HCT116 (cell line): ENCODE data around the gene CARD14. TPM values are rescaled to one million over a fixed set of nuclear protein-coding genes. Genes with fewer than 3 reads are reported as not detected.

ENCODE experiments used
- ATAC-seq: fragments of 200-7000 bp; cut with Tn5 transposase; 2 replicates; pipeline ENCODE4 v1.9.1; 2020; ENCODE audit warnings: mild to moderate bottlenecking, moderate library complexity
- BruUV-seq: library from RNA; stranded (reverse); fragments of 400-500 nt; replicated peaks from 2 replicates; lab custom pipeline; 2021; lab: Mats Ljungman, UMichigan
- CTCF ChIA-PET: fragments of 300-600 bp; sonication (Branson Sonifier 250); formaldehyde crosslinking; loops from one replicate; lab custom pipeline; 2021; ENCODE audit warnings: antibody characterized with exemption; lab: Charles Lee
- POLR2A ChIA-PET: fragments of 300-600, 350-600 bp; sonication (Branson Sonifier 250); formaldehyde crosslinking; loops from one replicate; lab custom pipeline; 2021; ENCODE audit warnings: antibody characterized with exemption; lab: Charles Lee
- RAD21 ChIA-PET, 2 experiments: fragments of 300-600 bp; sonication (Branson Sonifier 250); formaldehyde crosslinking; loops; one replicate each; lab custom pipeline; 2023; ENCODE audit warnings: low total read pairs in 2 of 2; ENCODE audit not compliant: uncharacterized antibody in 2 of 2, unreplicated experiment in 2 of 2, low non-redundant PET in 1 of 2; lab: Charles Lee
- DNase-seq: peaks from one replicate; pipeline ENCODE4 v3.0.0-alpha.2; 2010; ENCODE audit warnings: low read depth, low spot score
- H2AFZ ChIP-seq: fragments of 200-600 bp; shearing (Covaris generic), sonication (generic); 2 replicates; pipeline ENCODE4 v1.6.1; 2017; ENCODE audit warnings: low read depth, mixed run types, mixed read lengths, antibody characterized with exemption, low read length; ENCODE audit not compliant: poor library complexity, severe bottlenecking
- H3K27ac ChIP-seq: 2 replicates; pipeline ENCODE4 v1.5.1; 2012; ENCODE audit warnings: low read depth, low read length
- H3K27me3 ChIP-seq: fragments of 200-600 bp; sonication (generic); 2 replicates; pipeline ENCODE4 v1.6.1; 2016; ENCODE audit warnings: mixed run types, low read length, mixed read lengths; ENCODE audit not compliant: insufficient read depth
- H3K36me3 ChIP-seq, 2 experiments: fragments of 200-500 bp in 1 of 2; fragments of 200-600 bp in 1 of 2; sonication (Bioruptor generic) in 1 of 2; sonication (generic) in 1 of 2; 2 replicates each; pipeline versions ENCODE4 v1.5.1 to v1.6.1; 2014 to 2016; ENCODE audit warnings: low read length in 2 of 2, inconsistent platforms in 1 of 2, mixed read lengths in 1 of 2, mixed run types in 1 of 2; ENCODE audit not compliant: insufficient read depth in 2 of 2, control insufficient read depth in 1 of 2
- H3K4me1 ChIP-seq, 2 experiments: fragments of 200-600 bp in 1 of 2; sonication (generic) in 1 of 2; 2 replicates each; pipeline versions ENCODE4 v1.5.1 to v1.6.1; 2012 to 2017; ENCODE audit warnings: low read length in 2 of 2, inconsistent platforms in 1 of 2, mild to moderate bottlenecking in 1 of 2, mixed read lengths in 1 of 2, mixed run types in 1 of 2, moderate library complexity in 1 of 2; ENCODE audit not compliant: insufficient read depth in 2 of 2, control insufficient read depth in 1 of 2
- H3K4me2 ChIP-seq: fragments of 200-600 bp; sonication (generic); 2 replicates; pipeline ENCODE4 v1.6.1; 2017; ENCODE audit warnings: mixed run types, low read length, mixed read lengths
- H3K4me3 ChIP-seq, 2 experiments: fragments of 200-600 bp in 1 of 2; sonication (generic) in 1 of 2; replicated peaks in 1 of 2; 2 replicates each; pipeline ENCODE4 v1.5.1; 2011 to 2016; ENCODE audit warnings: low read length in 2 of 2, control low read depth in 1 of 2, low read depth in 1 of 2, mild to moderate bottlenecking in 1 of 2, mixed read lengths in 1 of 2, mixed run types in 1 of 2
- H3K79me2 ChIP-seq: fragments of 200-600 bp; sonication (generic); 2 replicates; pipeline ENCODE4 v1.6.1; 2017; ENCODE audit warnings: mild to moderate bottlenecking, mixed run types, low read length, moderate library complexity, mixed read lengths; ENCODE audit not compliant: insufficient read depth
- H3K9ac ChIP-seq: fragments of 200-600 bp; sonication (generic); 2 replicates; pipeline ENCODE4 v1.6.1; 2016; ENCODE audit warnings: low read length, mixed read lengths
- H3K9me2 ChIP-seq: fragments of 200-600 bp; sonication (generic), shearing (Covaris generic); 2 replicates; pipeline ENCODE4 v1.6.1; 2017; ENCODE audit warnings: mixed run types, mild to moderate bottlenecking, moderate library complexity; ENCODE audit not compliant: insufficient read depth
- H3K9me3 ChIP-seq, 2 experiments: fragments of 200-500 bp in 1 of 2; fragments of 200-600 bp in 1 of 2; sonication (Bioruptor generic) in 1 of 2; sonication (generic) in 1 of 2; 2 replicates each; pipeline ENCODE4 v1.6.1; 2014 to 2017; ENCODE audit warnings: low read length in 2 of 2, mixed read lengths in 2 of 2, inconsistent platforms in 1 of 2, low read depth in 1 of 2, mild to moderate bottlenecking in 1 of 2, mixed run types in 1 of 2, moderate library complexity in 1 of 2; ENCODE audit not compliant: control insufficient read depth in 1 of 2, insufficient read depth in 1 of 2
- H4K20me1 ChIP-seq: fragments of 200-600 bp; sonication (generic), shearing (Covaris generic); 2 replicates; pipeline ENCODE4 v1.6.1; 2017; ENCODE audit warnings: mixed run types, mild to moderate bottlenecking, moderate library complexity; ENCODE audit not compliant: insufficient read depth
- CEBPB ChIP-seq: IDR thresholded peaks from 2 replicates; pipeline ENCODE4 v1.6.1; 2012; ENCODE audit warnings: low read depth
- EGR1 ChIP-seq: IDR thresholded peaks from 2 replicates; pipeline ENCODE4 v1.6.1; 2012; ENCODE audit warnings: low read depth
- ELF1 ChIP-seq: IDR thresholded peaks from 2 replicates; pipeline ENCODE4 v1.6.1; 2012; ENCODE audit warnings: low read depth, borderline replicate concordance
- EZH2 ChIP-seq: fragments of 200-600 bp; sonication (generic); IDR thresholded peaks from 2 replicates; pipeline ENCODE4 v1.6.1; 2017; ENCODE audit warnings: antibody characterized with exemption, mixed run types
- EZH2phosphoT487 ChIP-seq: fragments of 200-600 bp; IDR thresholded peaks from 2 replicates; pipeline ENCODE4 v1.6.1; 2018; ENCODE audit warnings: antibody characterized with exemption, borderline replicate concordance
- FOSL1 ChIP-seq: IDR thresholded peaks from 2 replicates; pipeline ENCODE4 v1.6.1; 2012; ENCODE audit warnings: low read depth
- JUND ChIP-seq: IDR thresholded peaks from 2 replicates; pipeline ENCODE4 v1.6.1; 2012
- POLR2AphosphoS5 ChIP-seq: IDR thresholded peaks from 2 replicates; pipeline ENCODE4 v1.6.1; 2011; ENCODE audit warnings: mild to moderate bottlenecking, low read depth, low read length, moderate library complexity
- SIN3A ChIP-seq: IDR thresholded peaks from 2 replicates; pipeline ENCODE4 v1.6.1; 2012; ENCODE audit warnings: low read depth
- SRF ChIP-seq: IDR thresholded peaks from 2 replicates; pipeline ENCODE4 v1.6.1; 2012; ENCODE audit warnings: low read depth
- ZFX ChIP-seq: fragments of 450-650 bp; IDR thresholded peaks from 2 replicates; pipeline ENCODE4 v1.6.1; 2017
- ZNF274 ChIP-seq: fragments of 200-500 bp; sonication (Bioruptor generic); IDR thresholded peaks from 2 replicates; pipeline ENCODE4 v1.6.1; 2014; ENCODE audit warnings: mild to moderate bottlenecking, low read depth, low read length, inconsistent platforms
- intact Hi-C: fragments of 100-400 bp; cut with micrococcal nuclease; formaldehyde crosslinking; loops from 2 replicates; pipeline ENCODE4 v1.10.0; 2022
- total RNA-seq: library from RNA; stranded (reverse); gene quantifications from one replicate; pipeline ENCODE4 v1.2.1, GENCODE V29; 2021; ENCODE audit not compliant: unreplicated experiment
- TF ChIP-seq, protein P1 (sequence below): IDR thresholded peaks from 2 replicates; pipeline ENCODE4 v1.6.1; 2011; ENCODE audit warnings: mild to moderate bottlenecking, low read length, moderate library complexity; ENCODE audit not compliant: insufficient replicate concordance; ENCODE audit errors: extremely low read depth

The CARD14 gene
- total RNA-seq, 1 experiment from 2014 or later, result 0.25 TPM

- ATAC-seq (no peak), DNase-seq (no peak)
- ChIA-PET RAD21 (no interaction called here), POLR2A (no interaction called here), CTCF (no interaction called here)
- H3K36me3 ChIP-seq, result peaks cover 0 to 4% of the 10 kb centered on the region in 2 experiments; a peak in 2 of 4 replicates
- no peak overlapping the region for H3K27ac ChIP-seq
- BruUV-seq, result no TSS peak
- no peaks in the 10 kb centered on the region for H3K4me1 ChIP-seq
- peaks cover 13 to 16% of the 10 kb centered on the region in 2 experiments; a peak in 2 of 4 replicates for H3K9me3 ChIP-seq
- H3K9me2 ChIP-seq, result no peaks in the 10 kb centered on the region
- no peak overlapping the region for H3K4me3 ChIP-seq
- intact Hi-C loops, result no loop called here
- H3K27me3 ChIP-seq, result no peaks in the 10 kb centered on the region
- no peak overlapping the region for H2AFZ ChIP-seq
- no peak overlapping the region for H3K4me2 ChIP-seq
- H4K20me1 ChIP-seq, result no peaks in the 10 kb centered on the region
- no peaks in the 10 kb centered on the region for H3K79me2 ChIP-seq
- H3K9ac ChIP-seq, result no peak overlapping the region
- no peak for TF ChIP-seq POLR2AphosphoS5
- no peak for TF ChIP-seq ZFX
- TF ChIP-seq SRF, result no peak
- TF ChIP-seq FOSL1, result no peak
- no peak for TF ChIP-seq CEBPB
- TF ChIP-seq SIN3A, result no peak
- TF ChIP-seq ZNF274, result no peak
- TF ChIP-seq EGR1, result no peak
- TF ChIP-seq ELF1, result no peak
- no peak for TF ChIP-seq EZH2phosphoT487
- TF ChIP-seq EZH2, result no peak
- TF ChIP-seq JUND, result no peak
- TF ChIP-seq, protein P1, sequence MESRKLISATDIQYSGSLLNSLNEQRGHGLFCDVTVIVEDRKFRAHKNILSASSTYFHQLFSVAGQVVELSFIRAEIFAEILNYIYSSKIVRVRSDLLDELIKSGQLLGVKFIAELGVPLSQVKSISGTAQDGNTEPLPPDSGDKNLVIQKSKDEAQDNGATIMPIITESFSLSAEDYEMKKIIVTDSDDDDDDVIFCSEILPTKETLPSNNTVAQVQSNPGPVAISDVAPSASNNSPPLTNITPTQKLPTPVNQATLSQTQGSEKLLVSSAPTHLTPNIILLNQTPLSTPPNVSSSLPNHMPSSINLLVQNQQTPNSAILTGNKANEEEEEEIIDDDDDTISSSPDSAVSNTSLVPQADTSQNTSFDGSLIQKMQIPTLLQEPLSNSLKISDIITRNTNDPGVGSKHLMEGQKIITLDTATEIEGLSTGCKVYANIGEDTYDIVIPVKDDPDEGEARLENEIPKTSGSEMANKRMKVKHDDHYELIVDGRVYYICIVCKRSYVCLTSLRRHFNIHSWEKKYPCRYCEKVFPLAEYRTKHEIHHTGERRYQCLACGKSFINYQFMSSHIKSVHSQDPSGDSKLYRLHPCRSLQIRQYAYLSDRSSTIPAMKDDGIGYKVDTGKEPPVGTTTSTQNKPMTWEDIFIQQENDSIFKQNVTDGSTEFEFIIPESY, result no peak
Measured at GRCh38 chr17:80228477-80228876, 58.6 kb downstream of the CARD14 start.
